OCI-LY1 (cell line): ENCODE measurements around the gene ZNF441.
A peak's percentile ranks its signal among the peaks of the same experiment; 100 is the strongest.

Experiments
- H2AFZ ChIP-seq: fragments of 200-600 bp; sonication (generic), shearing (Covaris generic); 2 replicates; pipeline ENCODE4 v1.6.0; 2014; ENCODE audit warnings: antibody characterized with exemption, mild to moderate bottlenecking, low read length
- H3F3A ChIP-seq: fragments of 200-600 bp; sonication (generic), shearing (Covaris generic); 2 replicates; pipeline ENCODE4 v1.6.0; 2014; ENCODE audit warnings: mild to moderate bottlenecking, antibody characterized with exemption, low read length, moderate library complexity; ENCODE audit not compliant: insufficient read depth
- H3K27ac ChIP-seq: fragments of 200-600 bp; sonication (generic); 2 replicates; pipeline ENCODE4 v1.5.1; 2014; ENCODE audit warnings: low read length, mixed run types, mild to moderate bottlenecking, low read depth; ENCODE audit not compliant: poor library complexity, severe bottlenecking
- H3K27me3 ChIP-seq: fragments of 200-600 bp; sonication (generic); 2 replicates; pipeline ENCODE4 v1.6.0; 2014; ENCODE audit warnings: antibody characterized with exemption, mild to moderate bottlenecking, low read length, moderate library complexity; ENCODE audit not compliant: insufficient read depth
- H3K36me3 ChIP-seq: fragments of 200-600 bp; sonication (generic); 2 replicates; pipeline ENCODE4 v1.6.1; 2014; ENCODE audit warnings: mild to moderate bottlenecking, antibody characterized with exemption, low read length, moderate library complexity, mixed read lengths; ENCODE audit not compliant: insufficient read depth
- H3K4me1 ChIP-seq: fragments of 200-600 bp; sonication (generic); 2 replicates; pipeline ENCODE4 v1.5.1; 2014; ENCODE audit warnings: mild to moderate bottlenecking, low read length, moderate library complexity; ENCODE audit not compliant: insufficient read depth, severe bottlenecking
- H3K4me2 ChIP-seq: fragments of 200-600 bp; sonication (generic), shearing (Covaris generic); 2 replicates; pipeline ENCODE4 v1.6.1; 2014; ENCODE audit warnings: low read length
- H3K4me3 ChIP-seq: fragments of 200-600 bp; sonication (generic); 2 replicates; pipeline ENCODE4 v1.5.1; 2014; ENCODE audit warnings: low read length, low read depth, mild to moderate bottlenecking, mixed read lengths; ENCODE audit not compliant: poor library complexity, severe bottlenecking
- H3K79me2 ChIP-seq: fragments of 200-600 bp; shearing (Covaris generic); 2 replicates; pipeline ENCODE4 v1.6.1; 2016; ENCODE audit warnings: mixed run types, low read length, mixed read lengths; ENCODE audit not compliant: insufficient read depth
- H3K9ac ChIP-seq: fragments of 200-600 bp; sonication (generic), shearing (Covaris generic); 2 replicates; pipeline ENCODE4 v1.6.1; 2014; ENCODE audit warnings: mild to moderate bottlenecking, low read length, mixed read lengths
- H3K9me2 ChIP-seq: fragments of 200-600 bp; sonication (generic), shearing (Covaris generic); 2 replicates; pipeline ENCODE4 v1.6.1; 2014; ENCODE audit warnings: low read depth, mild to moderate bottlenecking, low read length, mixed read lengths
- H3K9me3 ChIP-seq: fragments of 200-600 bp; shearing (Covaris generic); 2 replicates; pipeline ENCODE4 v1.6.1; 2014; ENCODE audit warnings: low read length, mixed read lengths
- H4K20me1 ChIP-seq: fragments of 200-600 bp; sonication (generic), shearing (Covaris generic); 2 replicates; pipeline ENCODE4 v1.6.0; 2016; ENCODE audit warnings: mild to moderate bottlenecking, low read length; ENCODE audit not compliant: insufficient read depth
- CTCF ChIP-seq: fragments of 200-600 bp; sonication (generic), shearing (Covaris generic); IDR thresholded peaks from 2 replicates; pipeline ENCODE4 v1.5.1; 2017; ENCODE audit warnings: mild to moderate bottlenecking, antibody characterized with exemption, low read length, moderate library complexity, mixed read lengths
- EZH2 ChIP-seq: fragments of 200-600 bp; sonication (generic), shearing (Covaris generic); IDR thresholded peaks from 2 replicates; pipeline ENCODE4 v1.8.0; 2017; ENCODE audit warnings: borderline replicate concordance, mixed run types, mild to moderate bottlenecking, antibody characterized with exemption, low read length, moderate library complexity, mixed read lengths

Gene ZNF441

GRCh38 chr19:11798391-11799330, 31.9 kb downstream of the ZNF441 start, which contains the start of gene ZNF491:
TSS of gene ZNF491 (plus strand) at chr19:11798523. CDS start at chr19:11805954, 7,431 bp downstream.
- Histone ChIP-seq H3K9me2 (no peaks in the 10 kb centered on the region), H3K9ac (peak within 1 kb of the TSS; percentile 68), H2AFZ (no peak within 1 kb of the TSS), H3K9me3 (peaks cover 6% of the 10 kb centered on the region; the same call in 1 of the 2 replicates), H4K20me1 (no peaks in the 10 kb centered on the region), H3K36me3 (no peaks in the 10 kb centered on the region), H3K4me3 (peak within 1 kb of the TSS; percentile 71), H3F3A (no peaks in the 10 kb centered on the region), H3K4me2 (peak within 1 kb of the TSS; percentile 78), H3K4me1 (peaks cover 13% of the 10 kb centered on the region), H3K27me3 (no peaks in the 10 kb centered on the region), H3K79me2 (no peaks in the 10 kb centered on the region), H3K27ac (peak within 1 kb of the TSS; percentile 41)
- TF ChIP-seq CTCF (peak; percentile 34; the same call in 1 of the 2 replicates), EZH2 (no peak)

GRCh38 chr19:11806354-11807098, 39.7 kb downstream of the ZNF441 start:
- TF ChIP-seq EZH2 (no peak), CTCF (no peak)
- H3K27me3 ChIP-seq = no peaks in the 10 kb centered on the region
- no peak overlapping the region for H3K27ac ChIP-seq
- H3F3A ChIP-seq = no peaks in the 10 kb centered on the region; the same call in 1 of the 2 replicates
- H3K4me3 ChIP-seq = no peak overlapping the region
- H3K79me2 ChIP-seq = no peaks in the 10 kb centered on the region
- peaks cover 6% of the 10 kb centered on the region for H3K36me3 ChIP-seq
- no peaks in the 10 kb centered on the region for H3K9me2 ChIP-seq
- no peak overlapping the region for H3K4me2 ChIP-seq
- H2AFZ ChIP-seq = no peak overlapping the region
- no peak overlapping the region for H3K9ac ChIP-seq
- peaks cover 35% of the 10 kb centered on the region for H3K9me3 ChIP-seq
- no peaks in the 10 kb centered on the region for H4K20me1 ChIP-seq
- H3K4me1 ChIP-seq = no peaks in the 10 kb centered on the region

- H3F3A ChIP-seq = no peaks in the 10 kb centered on the region; the same call in 1 of the 2 replicates
- no peaks in the 10 kb centered on the region for H3K79me2 ChIP-seq
- H2AFZ ChIP-seq = no peak overlapping the region
- H3K4me2 ChIP-seq = no peak overlapping the region
- H3K27ac ChIP-seq = no peak overlapping the region
- no peaks in the 10 kb centered on the region for H3K9me2 ChIP-seq
- peaks cover 6% of the 10 kb centered on the region for H3K36me3 ChIP-seq
- H3K4me3 ChIP-seq = no peak overlapping the region
- H3K27me3 ChIP-seq = no peaks in the 10 kb centered on the region
- no peaks in the 10 kb centered on the region for H3K4me1 ChIP-seq
- no peak overlapping the region for H3K9ac ChIP-seq
- H3K9me3 ChIP-seq = peaks cover 35% of the 10 kb centered on the region
- no peaks in the 10 kb centered on the region for H4K20me1 ChIP-seq
- TF ChIP-seq CTCF = no peak
- TF ChIP-seq EZH2 = no peak
Measured at GRCh38 chr19:11807099-11807380, 40.2 kb downstream of the ZNF441 start.
